Measurements from ENCODE around the gene IMPG1.

DNA sequence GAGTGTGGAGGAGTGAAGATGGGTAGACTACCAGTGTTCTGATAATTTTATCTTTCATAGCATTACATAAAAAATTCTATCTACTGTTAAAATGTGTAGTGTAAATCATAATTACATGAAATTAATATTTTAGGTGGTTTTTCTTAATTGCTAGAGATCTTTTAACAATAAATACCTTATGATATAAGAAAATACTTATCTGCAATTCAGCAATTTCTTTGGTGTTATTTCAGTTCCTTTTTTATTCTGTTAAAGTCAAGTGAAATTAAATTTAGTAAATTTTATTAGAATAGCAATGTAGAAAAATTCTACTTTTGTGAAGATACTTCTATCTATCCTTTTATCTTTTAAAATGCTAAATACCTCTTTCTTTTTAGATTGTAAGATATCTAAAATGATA, 104.3 kb downstream of the IMPG1 start:
- TF ChIP-seq, protein P1, sequence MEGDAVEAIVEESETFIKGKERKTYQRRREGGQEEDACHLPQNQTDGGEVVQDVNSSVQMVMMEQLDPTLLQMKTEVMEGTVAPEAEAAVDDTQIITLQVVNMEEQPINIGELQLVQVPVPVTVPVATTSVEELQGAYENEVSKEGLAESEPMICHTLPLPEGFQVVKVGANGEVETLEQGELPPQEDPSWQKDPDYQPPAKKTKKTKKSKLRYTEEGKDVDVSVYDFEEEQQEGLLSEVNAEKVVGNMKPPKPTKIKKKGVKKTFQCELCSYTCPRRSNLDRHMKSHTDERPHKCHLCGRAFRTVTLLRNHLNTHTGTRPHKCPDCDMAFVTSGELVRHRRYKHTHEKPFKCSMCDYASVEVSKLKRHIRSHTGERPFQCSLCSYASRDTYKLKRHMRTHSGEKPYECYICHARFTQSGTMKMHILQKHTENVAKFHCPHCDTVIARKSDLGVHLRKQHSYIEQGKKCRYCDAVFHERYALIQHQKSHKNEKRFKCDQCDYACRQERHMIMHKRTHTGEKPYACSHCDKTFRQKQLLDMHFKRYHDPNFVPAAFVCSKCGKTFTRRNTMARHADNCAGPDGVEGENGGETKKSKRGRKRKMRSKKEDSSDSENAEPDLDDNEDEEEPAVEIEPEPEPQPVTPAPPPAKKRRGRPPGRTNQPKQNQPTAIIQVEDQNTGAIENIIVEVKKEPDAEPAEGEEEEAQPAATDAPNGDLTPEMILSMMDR (optimal IDR thresholded peaks at IDR 0.05 in 1 of 3, IDR thresholded peaks at IDR 0.05 in 1 of 3, conservative IDR thresholded peaks at IDR 0.05 in 1 of 3; ENCODE audit: extremely low read depth in 1 of 3, insufficient read depth in 2 of 3, low read length in 3 of 3) = no peak
- TF ChIP-seq EZH2 (IDR thresholded peaks at IDR 0.05; ENCODE audit: low read length) = no peak
